ENCODE measurements around the gene UBE2E2.
"Not testable (repeated sequence)": the region's sequence is repeated elsewhere in the genome, so short reads cannot be mapped to it uniquely, and the experiment has no call there.

Gene UBE2E2

DNA sequence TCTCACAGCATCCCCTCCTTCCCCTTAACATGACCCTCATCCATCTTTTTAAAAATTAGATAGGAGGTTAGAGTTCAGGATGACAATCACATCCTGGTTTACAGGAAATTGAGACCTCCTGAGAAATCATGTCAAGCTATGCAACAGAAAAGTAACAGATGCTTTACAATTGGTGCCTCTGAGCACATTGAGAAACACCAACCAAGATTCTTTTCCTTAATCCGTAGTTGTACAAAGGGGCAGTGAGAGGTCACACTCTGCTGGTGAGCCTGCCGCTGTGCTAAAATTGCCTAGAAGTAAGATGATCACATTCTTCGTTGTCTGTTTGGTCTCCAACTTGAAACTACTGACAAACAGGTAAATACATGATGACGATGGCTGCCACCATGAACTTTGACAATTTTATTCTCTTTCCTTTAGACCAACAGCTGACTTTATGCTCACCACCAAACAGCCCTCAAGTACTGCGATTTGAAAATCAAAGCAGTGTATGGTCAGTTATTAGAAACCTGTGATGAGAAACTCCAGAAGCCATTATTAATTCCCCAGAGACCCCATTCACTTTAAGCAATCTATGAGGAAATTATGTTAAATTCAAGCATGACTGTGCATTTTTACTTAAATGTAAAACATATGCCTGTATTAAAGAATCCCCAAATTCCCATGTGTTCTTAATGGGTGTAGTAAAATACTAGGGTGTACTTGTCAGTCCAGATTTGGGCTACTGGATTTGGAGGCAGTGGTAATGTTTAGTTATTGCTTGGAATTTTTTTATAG, 392.0 kb downstream of the UBE2E2 start:
- DNase-seq = no peak

GRCh38 chr3:23595851-23596250, 392.7 kb downstream of the UBE2E2 start:
- no peak for DNase-seq

- DNase-seq = no peak
Observed at GRCh38 chr3:23600167-23600871, 397.2 kb downstream of the UBE2E2 start.

GRCh38 chr3:23601091-23601822, 398.1 kb downstream of the UBE2E2 start:
- DNase-seq = no peak

GRCh38 chr3:23602971-23603370, 399.8 kb downstream of the UBE2E2 start:
- no peak for DNase-seq

GRCh38 chr3:23607184-23607847, 404.2 kb downstream of the UBE2E2 start:
- no peak for DNase-seq

- DNase-seq = no peak
Observed at GRCh38 chr3:23608650-23609049, 405.5 kb downstream of the UBE2E2 start.

DNA sequence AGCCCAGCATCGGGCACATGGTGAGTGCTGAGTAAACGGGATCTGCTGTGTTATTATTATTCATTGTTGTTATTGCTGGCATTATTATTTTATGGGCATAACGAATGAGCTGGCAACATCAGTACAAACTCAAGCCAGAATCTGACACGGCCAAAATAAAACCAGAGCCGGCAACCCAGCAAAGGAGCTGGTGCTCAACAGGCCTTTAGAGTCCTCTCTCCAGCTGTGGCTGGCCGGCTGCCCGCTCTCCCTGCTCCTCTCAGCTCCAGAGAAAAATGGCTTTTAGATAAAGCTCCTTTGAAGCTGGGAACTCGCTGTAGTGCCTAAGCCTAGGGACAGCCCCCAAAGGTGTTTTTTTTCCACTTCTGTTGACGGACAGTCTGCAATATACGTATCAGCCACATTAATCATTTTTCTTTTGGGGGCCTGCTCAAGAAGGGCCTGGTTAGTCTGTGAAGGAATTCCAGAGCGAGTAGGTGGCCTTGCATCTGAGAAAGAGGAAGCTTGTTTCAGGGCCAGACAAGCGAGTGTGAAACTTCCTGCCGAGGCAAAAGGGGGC, 408.7 kb downstream of the UBE2E2 start:
- no peak for DNase-seq

- DNase-seq = no peak
Observed at GRCh38 chr3:23612296-23612891, 409.3 kb downstream of the UBE2E2 start.

DNA sequence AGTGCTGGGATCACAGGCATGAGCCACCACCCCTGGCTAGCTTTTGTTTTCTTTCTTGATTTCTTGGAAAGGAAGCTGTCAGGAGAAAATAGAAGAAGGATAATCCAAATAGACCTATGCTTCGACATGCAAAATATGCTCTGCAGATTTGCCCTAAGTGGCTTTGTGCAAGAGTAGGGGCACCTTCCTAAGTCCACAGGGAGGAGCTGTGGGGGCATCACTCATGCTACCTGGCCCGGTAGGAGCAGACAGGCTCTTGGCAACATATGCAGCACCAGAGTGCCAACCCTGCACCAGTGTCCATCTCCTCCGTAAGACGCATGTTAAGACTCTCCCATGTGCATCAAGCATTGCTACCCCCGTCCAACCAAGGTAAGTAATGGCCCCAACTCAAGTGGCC, 411.9 kb downstream of the UBE2E2 start:
- no peak for DNase-seq

DNA sequence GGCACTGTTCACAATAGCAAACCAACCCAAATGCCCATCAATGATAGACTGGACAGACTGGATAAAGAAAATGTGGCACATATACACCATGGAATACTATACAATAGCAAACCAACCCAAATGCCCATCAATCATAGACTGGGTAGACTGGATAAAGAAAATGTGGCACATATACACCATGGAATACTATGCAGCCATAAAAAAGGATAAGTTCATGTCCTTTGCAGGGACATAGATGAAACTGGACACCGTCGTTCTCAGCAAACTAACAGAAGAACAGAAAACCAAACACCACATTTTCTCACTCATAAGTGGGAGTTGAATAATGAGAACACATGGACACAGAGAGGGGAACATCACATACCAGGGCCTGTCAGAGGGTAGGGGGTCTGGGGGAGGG, 415.3 kb downstream of the UBE2E2 start:
- not testable (repeated sequence) for DNase-seq

DNA sequence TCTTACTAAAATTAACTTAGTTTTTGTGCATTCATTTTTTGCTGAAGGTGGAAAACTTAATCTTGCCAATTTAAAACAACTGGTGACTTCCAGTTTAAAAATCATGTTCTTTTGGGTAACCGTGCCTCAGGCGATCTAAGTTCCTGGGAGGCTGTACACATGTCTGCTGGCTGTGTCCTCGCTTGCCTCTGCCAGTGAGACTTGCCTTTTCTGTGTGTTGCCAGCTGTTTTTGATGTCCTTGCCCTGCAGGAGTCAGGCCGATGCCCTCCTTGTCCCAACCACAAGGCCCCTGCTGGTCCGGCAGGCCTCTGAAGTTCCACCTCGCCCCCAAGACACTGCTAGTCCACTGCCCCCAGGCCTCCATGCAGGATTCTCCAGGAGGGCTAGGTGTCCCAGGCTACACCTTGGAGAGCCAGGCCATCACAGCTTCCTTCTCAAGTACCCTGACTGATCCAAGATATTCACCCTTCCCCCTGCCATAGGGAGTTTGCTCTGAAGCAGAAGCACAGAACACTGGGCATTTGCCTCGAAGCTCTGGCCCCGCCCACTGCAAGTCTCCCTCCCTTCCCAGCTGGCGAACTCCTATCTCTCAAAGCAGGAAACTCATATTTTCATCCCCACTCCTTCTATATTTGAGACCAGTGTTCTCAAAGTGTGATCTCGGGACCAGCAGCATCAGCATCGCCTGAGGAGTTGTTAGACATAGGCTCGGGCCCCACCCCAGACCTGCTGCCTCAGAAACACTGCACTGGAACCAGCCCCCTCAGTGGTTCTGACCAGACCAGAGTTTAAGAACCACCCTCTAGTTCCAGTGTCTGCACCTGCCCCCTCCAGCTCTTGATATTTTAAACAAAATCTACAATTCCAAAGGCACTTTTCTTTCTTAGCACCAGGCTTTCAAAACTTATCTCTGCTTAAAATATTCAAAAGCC, 416.8 kb downstream of the UBE2E2 start:
- no peak for DNase-seq

- DNase-seq = no peak
Observed at GRCh38 chr3:23620638-23621015, 417.5 kb downstream of the UBE2E2 start.

- no peak for DNase-seq
Observed at GRCh38 chr3:23623844-23624243, 420.7 kb downstream of the UBE2E2 start.

- DNase-seq = no peak
Observed at GRCh38 chr3:23624305-23624704, 421.2 kb downstream of the UBE2E2 start.

GRCh38 chr3:23626442-23626841, 423.3 kb downstream of the UBE2E2 start:
- no peak for DNase-seq

DNA sequence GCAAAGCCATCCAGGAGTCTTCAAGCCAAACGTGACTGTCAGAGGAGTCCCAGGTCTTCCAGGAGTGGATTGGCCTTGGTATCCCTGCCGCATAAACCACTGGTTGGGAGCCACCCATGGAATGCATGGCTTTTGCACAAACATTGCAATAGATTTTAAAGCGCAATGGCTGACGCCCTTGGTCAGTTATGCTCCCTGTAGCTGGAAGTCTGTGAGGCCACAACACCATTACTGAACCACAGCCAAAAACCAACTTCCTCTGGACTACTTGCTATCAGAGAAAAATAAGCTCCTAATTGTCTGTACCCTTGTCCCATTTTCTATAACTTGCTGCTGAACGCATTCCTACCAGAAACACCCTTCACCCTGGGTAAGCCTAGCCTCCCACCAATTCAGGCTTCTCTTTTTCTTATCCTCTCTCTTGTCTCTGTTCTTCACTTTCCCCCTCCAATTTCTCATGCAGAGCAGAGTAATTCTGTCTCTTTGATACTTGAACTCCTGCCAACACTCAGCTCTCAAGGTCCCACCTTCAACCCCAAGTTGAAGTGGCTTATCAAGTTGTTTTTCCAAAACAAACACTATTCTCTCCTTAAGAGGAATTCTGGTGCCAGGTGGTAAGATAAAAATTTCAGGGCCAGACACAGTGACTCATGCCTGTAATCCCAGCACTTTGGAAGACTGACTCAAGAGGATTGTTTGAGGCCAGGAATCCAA, 426.2 kb downstream of the UBE2E2 start:
- peak; percentile 13 for DNase-seq

DNA sequence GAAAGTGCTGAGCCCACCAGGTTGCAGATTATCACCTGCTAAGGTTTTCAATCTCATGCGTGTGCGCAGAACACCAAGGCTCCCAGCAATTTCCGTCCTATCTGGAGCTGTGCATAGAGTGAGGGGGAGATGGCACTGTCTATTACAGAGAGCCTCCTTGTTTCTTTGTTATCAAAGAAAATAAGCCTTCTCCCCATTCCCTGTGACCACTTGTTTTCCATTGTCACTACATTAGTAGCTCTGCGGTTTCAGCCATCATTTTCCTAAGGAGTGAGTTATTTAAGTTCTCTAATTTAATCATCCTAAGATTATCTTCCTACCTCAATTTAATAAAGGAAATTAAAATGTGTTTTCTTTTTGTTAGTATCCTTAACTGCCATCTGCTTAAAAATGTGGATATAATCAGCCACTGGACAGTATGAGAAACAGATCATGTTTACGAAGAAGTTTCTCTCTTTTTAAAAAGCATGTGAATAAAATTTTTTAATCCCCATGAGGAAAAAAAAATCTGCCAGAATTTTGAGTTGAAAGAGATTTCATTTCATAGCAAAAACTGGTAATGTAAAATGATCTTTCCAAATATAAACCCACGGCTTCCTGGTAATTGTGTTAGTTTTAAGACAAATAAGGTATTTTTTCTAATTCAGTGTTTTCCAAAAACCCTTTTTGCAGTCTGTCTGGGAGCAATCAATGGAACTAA, 430.3 kb downstream of the UBE2E2 start:
- DNase-seq = no peak

DNA sequence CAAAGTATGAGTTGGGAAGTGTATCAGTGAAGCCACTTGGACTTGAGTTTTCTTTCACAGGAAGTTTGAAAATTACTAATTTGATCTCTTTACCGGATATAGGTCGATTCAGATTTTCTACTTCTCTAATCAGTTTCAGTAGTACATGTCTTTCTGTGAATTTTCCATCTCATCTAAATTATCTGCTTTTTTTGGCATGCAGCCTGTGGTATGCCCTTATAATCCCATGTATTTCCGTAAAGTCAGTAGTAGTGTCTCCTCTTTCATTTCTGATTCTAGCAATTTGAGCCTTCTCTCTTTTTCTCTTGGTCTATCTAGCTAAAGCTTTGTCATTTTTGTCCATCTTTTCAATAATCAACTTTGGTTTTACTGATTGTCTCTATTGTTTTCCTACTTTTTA, 434.2 kb downstream of the UBE2E2 start:
- no peak for DNase-seq

Measured in NCI-H2171 (cell line).